ENCODE data around the gene IMMP2L. TPM values are rescaled to one million over a fixed set of nuclear protein-coding genes. Genes with fewer than 3 reads are reported as not detected.

Gene IMMP2L
- total RNA-seq, 4 donors from 2014 or later, result 23.8 to 30.0 (median 27.7) TPM

DNA sequence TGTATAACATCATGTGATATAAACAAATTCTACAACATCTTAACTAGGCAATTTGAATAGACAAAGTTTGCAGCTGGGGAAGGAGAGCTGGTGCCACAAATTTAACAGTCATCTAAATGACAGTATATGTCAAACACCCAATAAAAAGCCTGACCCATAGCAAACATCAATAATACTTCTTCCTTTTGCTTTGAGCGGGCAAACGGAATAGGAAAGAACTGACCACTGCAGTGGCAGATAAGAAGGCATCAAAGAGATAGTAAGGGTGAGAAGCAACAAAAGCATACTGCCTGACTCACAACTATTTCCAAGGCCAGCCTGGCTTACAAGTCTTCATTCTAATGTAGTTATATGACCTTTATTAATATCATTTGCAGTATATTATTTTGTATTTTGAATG lies 371.5 kb downstream of the IMMP2L start:
- 92 to 97% methylated on average over 2 of the region's 2 CpGs for WGBS, 2 donors
- Histone ChIP-seq H3K27me3 (no peaks in the 10 kb centered on the region), H3K4me3 (replicated peaks in 1 of 3) (no peak overlapping the region), H3K27ac (no peak overlapping the region), H3K36me3 (no peaks in the 10 kb centered on the region), H3K4me1 (peaks cover 3 to 12% of the 10 kb centered on the region in 2 donors), H3K9me3 (no peaks in the 10 kb centered on the region)
- intact Hi-C loops (cut with DNase I), result no loop called here
- no peak for DNase-seq
- TF ChIP-seq POLR2A (IDR thresholded peaks at IDR 0.05) (no peak), CTCF (IDR thresholded peaks at IDR 0.05) (no peak)

GRCh38 chr7:111184987-111185386 lies 377.3 kb downstream of the IMMP2L start:
- Histone ChIP-seq H3K4me1 (no peaks in the 10 kb centered on the region), H3K27ac (no peak overlapping the region), H3K9me3 (no peaks in the 10 kb centered on the region), H3K4me3 (replicated peaks in 1 of 3) (no peak overlapping the region), H3K36me3 (no peaks in the 10 kb centered on the region), H3K27me3 (no peaks in the 10 kb centered on the region)
- no peak for DNase-seq
- TF ChIP-seq CTCF (IDR thresholded peaks at IDR 0.05) (no peak), POLR2A (IDR thresholded peaks at IDR 0.05) (no peak)
- intact Hi-C loops (cut with DNase I), result no loop called here
- 81 to 83% methylated on average over 3 of the region's 3 CpGs for WGBS, 2 donors

- TF ChIP-seq POLR2A (IDR thresholded peaks at IDR 0.05) (no peak), CTCF (IDR thresholded peaks at IDR 0.05) (no peak)
- DNase-seq, result no peak
Measured at GRCh38 chr7:111183321-111183720, 379.0 kb downstream of the IMMP2L start.

DNA sequence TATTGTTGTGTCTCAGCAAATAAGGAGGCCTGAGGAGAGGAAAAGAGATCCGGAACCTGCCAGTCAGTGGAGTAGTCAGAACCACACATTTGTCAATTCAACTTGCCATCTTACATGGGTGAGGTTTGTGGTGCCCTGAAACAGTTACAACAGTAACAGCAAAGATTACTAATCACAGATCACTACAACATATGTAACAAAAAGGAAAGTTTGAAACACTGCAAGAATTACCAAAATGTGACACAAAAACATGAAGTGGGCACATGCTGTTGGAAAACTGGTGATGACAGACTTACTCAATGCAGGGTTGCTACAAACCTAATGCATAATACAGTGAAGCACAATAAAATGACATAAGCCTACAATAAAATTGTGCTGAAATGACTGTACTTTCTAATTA lies 382.0 kb downstream of the IMMP2L start:
- Histone ChIP-seq H3K4me3 (replicated peaks in 1 of 3) (no peak overlapping the region), H3K27ac (no peak overlapping the region), H3K4me1 (no peaks in the 10 kb centered on the region), H3K36me3 (no peaks in the 10 kb centered on the region), H3K9me3 (no peaks in the 10 kb centered on the region), H3K27me3 (no peaks in the 10 kb centered on the region)
- no peak for DNase-seq
- intact Hi-C loops (cut with DNase I), result no loop called here
- TF ChIP-seq POLR2A (IDR thresholded peaks at IDR 0.05), result no peak
- TF ChIP-seq CTCF (IDR thresholded peaks at IDR 0.05), result no peak
- WGBS, 2 donors, result 86 to 97% methylated on average over 1 of the region's 1 CpG

More at GRCh38 chr7:111183321-111183720, 379.0 kb downstream of the IMMP2L start:
- Histone ChIP-seq H3K9me3 (no peaks in the 10 kb centered on the region), H3K4me1 (no peaks in the 10 kb centered on the region), H3K27me3 (no peaks in the 10 kb centered on the region), H3K4me3 (replicated peaks in 1 of 3) (no peak overlapping the region), H3K27ac (no peak overlapping the region), H3K36me3 (no peaks in the 10 kb centered on the region)
- intact Hi-C loops (cut with DNase I), result no loop called here

DNA sequence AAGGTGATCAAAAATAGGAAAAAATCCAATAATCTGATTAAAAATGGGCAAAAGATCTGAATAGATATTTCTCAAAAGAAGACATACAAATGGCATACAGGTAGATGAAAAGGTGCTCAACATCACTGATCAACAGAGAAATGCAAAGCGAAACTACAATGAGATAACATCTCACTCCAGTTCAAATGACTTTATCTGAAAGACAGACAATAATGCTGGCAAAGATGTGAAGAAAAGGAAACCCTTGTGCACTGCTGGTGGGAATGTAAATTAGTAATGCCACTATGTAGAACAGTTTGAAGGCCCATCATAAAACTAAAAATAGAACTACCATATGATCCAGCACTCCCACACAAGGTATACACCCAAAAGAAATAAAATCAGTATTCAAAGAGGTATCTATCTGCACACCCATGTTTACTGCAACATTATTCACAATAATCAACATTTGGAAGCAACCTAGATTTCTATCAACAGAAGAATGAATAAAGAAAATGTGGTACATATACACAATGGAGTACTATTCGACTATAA lies 386.3 kb downstream of the IMMP2L start:
- no peak for TF ChIP-seq POLR2A (IDR thresholded peaks at IDR 0.05)
- no peak for TF ChIP-seq CTCF (IDR thresholded peaks at IDR 0.05)

More for the DNA sequence above, 386.3 kb downstream of the IMMP2L start:
- intact Hi-C loops (cut with DNase I), result no loop called here
- DNase-seq, result no peak
- Histone ChIP-seq H3K9me3 (no peaks in the 10 kb centered on the region), H3K27ac (no peak overlapping the region), H3K4me3 (replicated peaks in 1 of 3) (no peak overlapping the region), H3K4me1 (peaks cover 0 to 4% of the 10 kb centered on the region in 2 donors), H3K36me3 (no peaks in the 10 kb centered on the region), H3K27me3 (no peaks in the 10 kb centered on the region)
- WGBS, 2 donors, result 96 to 97% methylated on average over 2 of the region's 2 CpGs

All from thyroid gland (tissue), 4 donors.